Activated T-cell treated with anti-CD3 and anti-CD28 coated beads, Interleukin-2, amount 50 U/mL, for 24 hours (primary cell): Measurements from ENCODE around the gene PAXX.

Source experiments
- DNase-seq: peaks from one replicate; pipeline ENCODE4 v3.0.0-alpha.2; 2020
- H3K27ac Mint-ChIP-seq: 2 replicates; pipeline ENCODE4 v1.8.0; 2020; ENCODE audit warnings: mild to moderate bottlenecking, mixed read lengths
- H3K27me3 Mint-ChIP-seq: 2 replicates; pipeline ENCODE4 v1.8.0; 2020; ENCODE audit warnings: mixed read lengths
- H3K36me3 Mint-ChIP-seq: 2 replicates; pipeline ENCODE4 v1.8.0; 2020; ENCODE audit warnings: low read depth, mixed read lengths
- H3K4me1 Mint-ChIP-seq: 2 replicates; pipeline ENCODE4 v1.8.0; 2020; ENCODE audit warnings: low read depth, mixed read lengths
- H3K4me3 Mint-ChIP-seq: 2 replicates; pipeline ENCODE4 v1.8.0; 2020; ENCODE audit warnings: mild to moderate bottlenecking, moderate library complexity, mixed read lengths
- H3K9me3 Mint-ChIP-seq: 2 replicates; pipeline ENCODE4 v1.8.0; 2020; ENCODE audit warnings: mixed read lengths

Gene PAXX

GRCh38 chr9:136980669-136981478 is 11.3 kb upstream of the PAXX start:
- no peaks in the 10 kb centered on the region for H3K36me3 Mint-ChIP-seq
- peaks cover 32% of the 10 kb centered on the region for H3K27me3 Mint-ChIP-seq
- H3K9me3 Mint-ChIP-seq, result no peaks in the 10 kb centered on the region
- no peak for DNase-seq
- H3K27ac Mint-ChIP-seq, result no peak overlapping the region
- H3K4me1 Mint-ChIP-seq, result peaks cover 7% of the 10 kb centered on the region
- no peak overlapping the region for H3K4me3 Mint-ChIP-seq

GRCh38 chr9:136981588-136982231 is 10.5 kb upstream of the PAXX start:
- Mint-ChIP-seq H3K36me3 (no peaks in the 10 kb centered on the region), H3K27me3 (peaks cover 33% of the 10 kb centered on the region), H3K4me1 (peaks cover 2% of the 10 kb centered on the region), H3K9me3 (no peaks in the 10 kb centered on the region), H3K27ac (no peak overlapping the region), H3K4me3 (no peak overlapping the region)
- DNase-seq, result no peak

GRCh38 chr9:136982232-136983051 is 9.8 kb upstream of the PAXX start, which contains the start of gene LCNL1:
Gene LCNL1, plus strand, starts transcription at chr9:136982993. Its CDS starts 594 bp downstream, at chr9:136983587.
- Mint-ChIP-seq H3K4me1 (peaks cover under 1% of the 10 kb centered on the region), H3K4me3 (no peak within 1 kb of the TSS), H3K27ac (no peak within 1 kb of the TSS), H3K36me3 (no peaks in the 10 kb centered on the region), H3K9me3 (no peaks in the 10 kb centered on the region), H3K27me3 (peaks cover 33% of the 10 kb centered on the region)
- DNase-seq, result no peak

GRCh38 chr9:136983167-136983566 is 9.1 kb upstream of the PAXX start:
- H3K4me3 Mint-ChIP-seq, result no peak overlapping the region
- DNase-seq, result no peak
- H3K27ac Mint-ChIP-seq, result no peak overlapping the region
- H3K4me1 Mint-ChIP-seq, result no peaks in the 10 kb centered on the region
- H3K9me3 Mint-ChIP-seq, result no peaks in the 10 kb centered on the region
- no peaks in the 10 kb centered on the region for H3K36me3 Mint-ChIP-seq
- H3K27me3 Mint-ChIP-seq, result peaks cover 36% of the 10 kb centered on the region

GRCh38 chr9:136983656-136984314 is 8.4 kb upstream of the PAXX start:
- H3K9me3 Mint-ChIP-seq, result no peaks in the 10 kb centered on the region
- no peak overlapping the region for H3K4me3 Mint-ChIP-seq
- H3K4me1 Mint-ChIP-seq, result no peaks in the 10 kb centered on the region
- peaks cover 36% of the 10 kb centered on the region for H3K27me3 Mint-ChIP-seq
- no peak for DNase-seq
- no peak overlapping the region for H3K27ac Mint-ChIP-seq
- no peaks in the 10 kb centered on the region for H3K36me3 Mint-ChIP-seq

- Mint-ChIP-seq H3K27ac (no peak overlapping the region), H3K9me3 (no peaks in the 10 kb centered on the region), H3K27me3 (peaks cover 36% of the 10 kb centered on the region), H3K4me1 (no peaks in the 10 kb centered on the region), H3K36me3 (no peaks in the 10 kb centered on the region), H3K4me3 (no peak overlapping the region)
- no peak for DNase-seq
These were observed 7.7 kb upstream of the PAXX start for GRCh38 chr9:136984464-136985026.

- H3K4me1 Mint-ChIP-seq, result no peaks in the 10 kb centered on the region
- no peaks in the 10 kb centered on the region for H3K36me3 Mint-ChIP-seq
- H3K27me3 Mint-ChIP-seq, result peaks cover 36% of the 10 kb centered on the region
- peak; percentile 41 for DNase-seq
- H3K4me3 Mint-ChIP-seq, result no peak overlapping the region
- H3K9me3 Mint-ChIP-seq, result no peaks in the 10 kb centered on the region
- H3K27ac Mint-ChIP-seq, result no peak overlapping the region
These were observed 7.1 kb upstream of the PAXX start for GRCh38 chr9:136985027-136985602.

- no peak overlapping the region for H3K4me3 Mint-ChIP-seq
- H3K27me3 Mint-ChIP-seq, result peaks cover 36% of the 10 kb centered on the region
- no peaks in the 10 kb centered on the region for H3K36me3 Mint-ChIP-seq
These were observed 6.4 kb upstream of the PAXX start for GRCh38 chr9:136985853-136986252.

GRCh38 chr9:136988872-136989271 is 3.4 kb upstream of the PAXX start:
- H3K27ac Mint-ChIP-seq, result no peak overlapping the region
- no peak for DNase-seq
- H3K4me1 Mint-ChIP-seq, result peaks cover 14% of the 10 kb centered on the region
- no peaks in the 10 kb centered on the region for H3K9me3 Mint-ChIP-seq
- no peak overlapping the region for H3K4me3 Mint-ChIP-seq
- H3K27me3 Mint-ChIP-seq, result peaks cover 21% of the 10 kb centered on the region
- H3K36me3 Mint-ChIP-seq, result peaks cover 14% of the 10 kb centered on the region

More at GRCh38 chr9:136985853-136986252, 6.4 kb upstream of the PAXX start:
- no peaks in the 10 kb centered on the region for H3K4me1 Mint-ChIP-seq
- H3K27ac Mint-ChIP-seq, result no peak overlapping the region
- no peak for DNase-seq
- no peaks in the 10 kb centered on the region for H3K9me3 Mint-ChIP-seq

- Mint-ChIP-seq H3K36me3 (peaks cover 19% of the 10 kb centered on the region), H3K27me3 (peaks cover 8% of the 10 kb centered on the region), H3K4me1 (peaks cover 18% of the 10 kb centered on the region), H3K27ac (peak overlapping the region; percentile 39), H3K4me3 (no peak overlapping the region), H3K9me3 (no peaks in the 10 kb centered on the region)
- no peak for DNase-seq
These were observed 1.8 kb upstream of the PAXX start for GRCh38 chr9:136990242-136990911.

GRCh38 chr9:136992819-136993369 is 672 bp downstream of the PAXX start:
- peaks cover 4% of the 10 kb centered on the region for H3K27me3 Mint-ChIP-seq
- H3K4me3 Mint-ChIP-seq, result peak overlapping the region; percentile 87
- peak overlapping the region; percentile 87 for H3K27ac Mint-ChIP-seq
- H3K9me3 Mint-ChIP-seq, result no peaks in the 10 kb centered on the region
- peaks cover 33% of the 10 kb centered on the region for H3K4me1 Mint-ChIP-seq
- no peak for DNase-seq
- H3K36me3 Mint-ChIP-seq, result peaks cover 19% of the 10 kb centered on the region

GRCh38 chr9:136994180-136994887 is 2.1 kb downstream of the PAXX start:
- no peak for DNase-seq
- Mint-ChIP-seq H3K9me3 (no peaks in the 10 kb centered on the region), H3K4me1 (peaks cover 43% of the 10 kb centered on the region), H3K36me3 (peaks cover 19% of the 10 kb centered on the region), H3K27ac (no peak overlapping the region), H3K27me3 (peaks cover 9% of the 10 kb centered on the region), H3K4me3 (peak overlapping the region; percentile 87)

- peaks cover 19% of the 10 kb centered on the region for H3K36me3 Mint-ChIP-seq
- no peak overlapping the region for H3K27ac Mint-ChIP-seq
- H3K4me1 Mint-ChIP-seq, result peaks cover 46% of the 10 kb centered on the region
- no peak overlapping the region for H3K4me3 Mint-ChIP-seq
- H3K9me3 Mint-ChIP-seq, result no peaks in the 10 kb centered on the region
- no peak for DNase-seq
- peaks cover 9% of the 10 kb centered on the region for H3K27me3 Mint-ChIP-seq
These were observed 2.6 kb downstream of the PAXX start for GRCh38 chr9:136994888-136995230.
